ENCODE data around the gene ABLIM1. TPM values are rescaled to one million over a fixed set of nuclear protein-coding genes. Genes with fewer than 3 reads are reported as not detected.

ABLIM1 gene
- total and polyA plus RNA-seq, 2 of the 4 experiments (the other 2 are of a cell fraction), result 7.7 to 9.9 TPM

GRCh38 chr10:114403541-114404161, 254.4 kb downstream of the ABLIM1 start:
- no TSS peak for BruUV-seq (replicated peaks)
- no peak for TF ChIP-seq SMC3 (IDR thresholded peaks at IDR 0.05; ENCODE audit: low read depth, low read length)
- TF ChIP-seq POLR2A (IDR thresholded peaks at IDR 0.05; ENCODE audit: low read depth, low read length), result no peak
- TF ChIP-seq, protein P1, sequence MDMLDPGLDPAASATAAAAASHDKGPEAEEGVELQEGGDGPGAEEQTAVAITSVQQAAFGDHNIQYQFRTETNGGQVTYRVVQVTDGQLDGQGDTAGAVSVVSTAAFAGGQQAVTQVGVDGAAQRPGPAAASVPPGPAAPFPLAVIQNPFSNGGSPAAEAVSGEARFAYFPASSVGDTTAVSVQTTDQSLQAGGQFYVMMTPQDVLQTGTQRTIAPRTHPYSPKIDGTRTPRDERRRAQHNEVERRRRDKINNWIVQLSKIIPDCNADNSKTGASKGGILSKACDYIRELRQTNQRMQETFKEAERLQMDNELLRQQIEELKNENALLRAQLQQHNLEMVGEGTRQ (IDR thresholded peaks at IDR 0.05; ENCODE audit: low read depth, low read length), result no peak
- TF ChIP-seq RAD21 (IDR thresholded peaks at IDR 0.05; ENCODE audit: low read length), result no peak
- TF ChIP-seq, protein P2, sequence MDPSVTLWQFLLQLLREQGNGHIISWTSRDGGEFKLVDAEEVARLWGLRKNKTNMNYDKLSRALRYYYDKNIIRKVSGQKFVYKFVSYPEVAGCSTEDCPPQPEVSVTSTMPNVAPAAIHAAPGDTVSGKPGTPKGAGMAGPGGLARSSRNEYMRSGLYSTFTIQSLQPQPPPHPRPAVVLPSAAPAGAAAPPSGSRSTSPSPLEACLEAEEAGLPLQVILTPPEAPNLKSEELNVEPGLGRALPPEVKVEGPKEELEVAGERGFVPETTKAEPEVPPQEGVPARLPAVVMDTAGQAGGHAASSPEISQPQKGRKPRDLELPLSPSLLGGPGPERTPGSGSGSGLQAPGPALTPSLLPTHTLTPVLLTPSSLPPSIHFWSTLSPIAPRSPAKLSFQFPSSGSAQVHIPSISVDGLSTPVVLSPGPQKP (IDR thresholded peaks at IDR 0.05; ENCODE audit: borderline replicate concordance, low read depth, low read length), result no peak
- no peak for TF ChIP-seq FOS (IDR thresholded peaks at IDR 0.05; ENCODE audit: low read depth, low read length)
- Histone ChIP-seq H3K9me3 (ENCODE audit: control insufficient read depth, insufficient read depth, low read length) (no peaks in the 10 kb centered on the region), H3K27me3 (ENCODE audit: control insufficient read depth, insufficient read depth, low read length) (peaks cover 51% of the 10 kb centered on the region), H4K8ac (ENCODE audit: low read depth in 2 of 2, low read length in 2 of 2) (no peak overlapping the region), H3K14ac (replicated peaks; ENCODE audit: low read depth, low read length) (no peak overlapping the region), H2BK15ac (ENCODE audit: low read depth, low read length) (no peak overlapping the region), H3K79me1 (ENCODE audit: low read depth in 1 of 2, low read length in 2 of 2) (no peaks in the 10 kb centered on the region), H3K27ac (ENCODE audit: insufficient read depth, low read length) (no peak overlapping the region), H4K20me1 (ENCODE audit: insufficient read depth, low read length) (no peaks in the 10 kb centered on the region), H2AFZ (replicated peaks; ENCODE audit: low read length, poor library complexity) (peak overlapping the region; percentile 47), H2BK120ac (ENCODE audit: low read depth, low read length) (no peak overlapping the region), H3K36me3 (ENCODE audit: control insufficient read depth, insufficient read depth, low read length) (no peaks in the 10 kb centered on the region), H2AK9ac (replicated peaks; ENCODE audit: low read depth, low read length, poor library complexity) (no peak overlapping the region), H3K18ac (ENCODE audit: low read depth, low read length) (no peak overlapping the region), H2AK5ac (ENCODE audit: low read depth, low read length) (no peak overlapping the region), H4K91ac (ENCODE audit: insufficient read depth, low read depth, low read length) (no peak overlapping the region), H3K9me1 (ENCODE audit: insufficient read depth, low read length) (no peaks in the 10 kb centered on the region), H3K4me2 (ENCODE audit: low read depth, low read length) (peak overlapping the region; percentile 15; the same call in 1 of the 2 replicates), H4K5ac (ENCODE audit: low read depth, low read length) (no peak overlapping the region), H2BK20ac (ENCODE audit: low read depth, low read length) (no peak overlapping the region), H3K4ac (ENCODE audit: low read depth, low read length) (no peak overlapping the region), H3K56ac (ENCODE audit: extremely low read depth, insufficient read depth, low read length) (no peak overlapping the region), H3K23ac (ENCODE audit: low read depth, low read length) (no peak overlapping the region), H3K9ac (ENCODE audit: low read depth, low read length) (no peak overlapping the region), H3K4me1 (ENCODE audit: control insufficient read depth, insufficient read depth, low read length) (no peaks in the 10 kb centered on the region), H2BK5ac (ENCODE audit: low read depth, low read length, poor library complexity, severe bottlenecking) (no peak overlapping the region), H3K4me3 (ENCODE audit: insufficient read depth, low read depth, low read length) (no peak overlapping the region)
- dilution Hi-C loops (cut with HindIII; ENCODE audit: low sequenced_read_pairs, unreplicated experiment), result no loop called here
- POLR2A ChIA-PET (ENCODE audit: unreplicated experiment), result no interaction called here
- CTCF ChIA-PET, result no interaction called here
- ATAC-seq (ENCODE audit: low read depth) (no peak), DNase-seq (no peak)
- in situ Hi-C loops (cut with MboI; ENCODE audit: low sequenced_read_pairs), result no loop called here
- 0% methylated on average over 7 of the region's 44 CpGs; no CpG with 5 or more reads in 1 of the 2 experiments for WGBS, 2 experiments (ENCODE audit: extremely low coverage in 2 of 2, insufficient read length in 1 of 2)
- intact Hi-C loops (cut with micrococcal nuclease), result no loop called here

All from IMR-90 (cell line).